22Rv1 (cell line): Measurements from ENCODE around the gene PICALM.
"Not testable (repeated sequence)": the region's sequence is repeated elsewhere in the genome, so short reads cannot be mapped to it uniquely, and the experiment has no call there.

Source experiments
- H3K27ac ChIP-seq: fragments of 450-650 bp; 2 replicates; pipeline ENCODE4 v1.5.1; 2017
- CTCF ChIP-seq: fragments of 450-650 bp; IDR thresholded peaks from 2 replicates; pipeline ENCODE4 v1.5.1; 2017; ENCODE audit warnings: mild to moderate bottlenecking
- ZFX ChIP-seq: fragments of 450-650 bp; IDR thresholded peaks from 2 replicates; pipeline ENCODE4 v1.6.1; 2017; ENCODE audit warnings: antibody characterized with exemption, borderline replicate concordance

The PICALM gene

GRCh38 chr11:85965202-85965601 is 103.7 kb downstream of the PICALM start:
- TF ChIP-seq CTCF (no peak), ZFX (no peak)
- H3K27ac ChIP-seq: no peak overlapping the region

GRCh38 chr11:85961930-85962363 is 106.9 kb downstream of the PICALM start:
- TF ChIP-seq CTCF (no peak), ZFX (no peak)
- H3K27ac ChIP-seq: no peak overlapping the region

DNA sequence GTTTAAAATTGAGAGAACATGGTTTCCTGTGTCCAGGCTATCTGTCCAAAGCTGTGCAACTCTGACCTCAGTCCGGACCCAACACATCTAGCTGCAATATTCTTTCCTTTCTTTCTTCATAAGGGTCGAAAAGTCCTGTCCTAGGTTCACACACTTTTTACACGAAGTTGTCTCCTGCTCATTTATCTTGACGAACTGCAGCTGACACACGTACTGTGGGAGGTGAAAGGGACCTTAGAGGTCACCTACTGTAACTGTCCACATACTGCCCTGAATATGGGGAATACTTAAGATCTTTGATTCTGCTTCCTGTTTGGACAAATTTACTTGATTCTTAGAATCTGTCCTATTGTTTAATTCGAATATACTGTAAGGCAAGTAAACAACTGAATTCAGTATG is 107.8 kb downstream of the PICALM start:
- no peak for TF ChIP-seq ZFX
- no peak for TF ChIP-seq CTCF
- H3K27ac ChIP-seq: no peak overlapping the region

DNA sequence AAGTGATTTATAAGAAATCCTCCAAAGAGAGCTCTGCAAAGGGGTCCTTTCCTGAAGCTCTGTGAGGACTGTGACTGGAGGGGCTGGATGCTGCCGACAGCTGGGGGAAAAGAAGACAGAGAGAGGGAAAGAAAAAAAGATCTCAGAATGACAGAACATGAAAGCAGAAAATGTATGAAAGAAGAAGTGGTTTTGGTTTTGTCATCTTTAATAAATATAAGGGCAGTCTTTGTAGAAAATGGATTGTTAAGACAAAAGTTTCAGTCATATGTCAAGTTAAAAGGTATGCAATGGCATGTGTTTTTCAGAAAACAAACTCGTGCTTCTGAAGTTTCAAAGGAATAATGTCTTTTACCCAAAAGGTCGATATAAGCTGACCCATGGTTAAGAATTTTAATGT is 108.2 kb downstream of the PICALM start:
- H3K27ac ChIP-seq: no peak overlapping the region
- TF ChIP-seq CTCF (no peak), ZFX (no peak)

- TF ChIP-seq ZFX: no peak
- no peak for TF ChIP-seq CTCF
- no peak overlapping the region for H3K27ac ChIP-seq
Observed at GRCh38 chr11:85955531-85955930, 113.4 kb downstream of the PICALM start.

GRCh38 chr11:85953491-85954143 is 115.3 kb downstream of the PICALM start:
- TF ChIP-seq CTCF (no peak), ZFX (no peak)
- H3K27ac ChIP-seq: no peak overlapping the region

- H3K27ac ChIP-seq: not testable (repeated sequence)
Observed at GRCh38 chr11:85952108-85952485, 116.8 kb downstream of the PICALM start.
